ENCODE data around the gene OPRD1.
A peak's percentile ranks its signal among the peaks of the same experiment; 100 is the strongest.

Gene OPRD1

DNA sequence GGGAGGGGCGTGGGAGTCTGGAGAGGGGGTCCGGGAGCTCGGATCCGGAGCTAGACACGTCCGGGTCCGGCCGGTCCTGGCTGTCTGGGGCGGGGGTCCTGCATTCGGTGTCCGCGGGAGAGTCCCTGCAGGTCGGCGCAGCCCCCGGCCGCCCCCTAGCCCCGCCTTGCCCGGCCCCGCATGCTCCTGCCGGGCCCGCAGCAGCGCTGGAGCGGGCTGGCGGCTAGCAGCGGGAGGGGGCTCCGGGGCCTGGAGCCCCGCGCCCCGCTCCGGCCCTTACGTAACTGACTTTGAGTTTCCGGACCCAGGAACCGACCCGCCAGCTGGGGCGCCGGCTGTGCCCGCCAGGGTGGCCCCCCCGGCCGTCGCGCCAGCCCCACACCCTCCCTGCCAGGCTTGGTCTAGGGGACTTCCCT lies 75.5 kb downstream of the OPRD1 start:
- TF ChIP-seq BACH2 (CRISPR knock-in tag; IDR thresholded peaks at IDR 0.05; ENCODE audit: borderline replicate concordance) (no peak), SNAI2 (CRISPR knock-in tag; IDR thresholded peaks at IDR 0.05) (no peak), CSDC2 (CRISPR knock-in tag; IDR thresholded peaks at IDR 0.05) (no peak), ZNF70 (CRISPR knock-in tag; IDR thresholded peaks at IDR 0.05) (no peak), OSR1 (CRISPR knock-in tag; IDR thresholded peaks at IDR 0.05) (no peak), ZC3H10 (CRISPR knock-in tag; IDR thresholded peaks at IDR 0.05) (no peak), TOX (CRISPR knock-in tag; IDR thresholded peaks at IDR 0.05; ENCODE audit: borderline replicate concordance) (no peak)
- TF ChIP-seq, protein P1, sequence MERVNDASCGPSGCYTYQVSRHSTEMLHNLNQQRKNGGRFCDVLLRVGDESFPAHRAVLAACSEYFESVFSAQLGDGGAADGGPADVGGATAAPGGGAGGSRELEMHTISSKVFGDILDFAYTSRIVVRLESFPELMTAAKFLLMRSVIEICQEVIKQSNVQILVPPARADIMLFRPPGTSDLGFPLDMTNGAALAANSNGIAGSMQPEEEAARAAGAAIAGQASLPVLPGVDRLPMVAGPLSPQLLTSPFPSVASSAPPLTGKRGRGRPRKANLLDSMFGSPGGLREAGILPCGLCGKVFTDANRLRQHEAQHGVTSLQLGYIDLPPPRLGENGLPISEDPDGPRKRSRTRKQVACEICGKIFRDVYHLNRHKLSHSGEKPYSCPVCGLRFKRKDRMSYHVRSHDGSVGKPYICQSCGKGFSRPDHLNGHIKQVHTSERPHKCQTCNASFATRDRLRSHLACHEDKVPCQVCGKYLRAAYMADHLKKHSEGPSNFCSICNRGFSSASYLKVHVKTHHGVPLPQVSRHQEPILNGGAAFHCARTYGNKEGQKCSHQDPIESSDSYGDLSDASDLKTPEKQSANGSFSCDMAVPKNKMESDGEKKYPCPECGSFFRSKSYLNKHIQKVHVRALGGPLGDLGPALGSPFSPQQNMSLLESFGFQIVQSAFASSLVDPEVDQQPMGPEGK (CRISPR knock-in tag; IDR thresholded peaks at IDR 0.05; ENCODE audit: borderline replicate concordance) = no peak
- TF ChIP-seq, protein P2, sequence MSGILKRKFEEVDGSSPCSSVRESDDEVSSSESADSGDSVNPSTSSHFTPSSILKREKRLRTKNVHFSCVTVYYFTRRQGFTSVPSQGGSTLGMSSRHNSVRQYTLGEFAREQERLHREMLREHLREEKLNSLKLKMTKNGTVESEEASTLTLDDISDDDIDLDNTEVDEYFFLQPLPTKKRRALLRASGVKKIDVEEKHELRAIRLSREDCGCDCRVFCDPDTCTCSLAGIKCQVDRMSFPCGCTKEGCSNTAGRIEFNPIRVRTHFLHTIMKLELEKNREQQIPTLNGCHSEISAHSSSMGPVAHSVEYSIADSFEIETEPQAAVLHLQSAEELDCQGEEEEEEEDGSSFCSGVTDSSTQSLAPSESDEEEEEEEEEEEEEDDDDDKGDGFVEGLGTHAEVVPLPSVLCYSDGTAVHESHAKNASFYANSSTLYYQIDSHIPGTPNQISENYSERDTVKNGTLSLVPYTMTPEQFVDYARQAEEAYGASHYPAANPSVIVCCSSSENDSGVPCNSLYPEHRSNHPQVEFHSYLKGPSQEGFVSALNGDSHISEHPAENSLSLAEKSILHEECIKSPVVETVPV (CRISPR knock-in tag; IDR thresholded peaks at IDR 0.05) = no peak
- ATAC-seq = peak; percentile 50

DNA sequence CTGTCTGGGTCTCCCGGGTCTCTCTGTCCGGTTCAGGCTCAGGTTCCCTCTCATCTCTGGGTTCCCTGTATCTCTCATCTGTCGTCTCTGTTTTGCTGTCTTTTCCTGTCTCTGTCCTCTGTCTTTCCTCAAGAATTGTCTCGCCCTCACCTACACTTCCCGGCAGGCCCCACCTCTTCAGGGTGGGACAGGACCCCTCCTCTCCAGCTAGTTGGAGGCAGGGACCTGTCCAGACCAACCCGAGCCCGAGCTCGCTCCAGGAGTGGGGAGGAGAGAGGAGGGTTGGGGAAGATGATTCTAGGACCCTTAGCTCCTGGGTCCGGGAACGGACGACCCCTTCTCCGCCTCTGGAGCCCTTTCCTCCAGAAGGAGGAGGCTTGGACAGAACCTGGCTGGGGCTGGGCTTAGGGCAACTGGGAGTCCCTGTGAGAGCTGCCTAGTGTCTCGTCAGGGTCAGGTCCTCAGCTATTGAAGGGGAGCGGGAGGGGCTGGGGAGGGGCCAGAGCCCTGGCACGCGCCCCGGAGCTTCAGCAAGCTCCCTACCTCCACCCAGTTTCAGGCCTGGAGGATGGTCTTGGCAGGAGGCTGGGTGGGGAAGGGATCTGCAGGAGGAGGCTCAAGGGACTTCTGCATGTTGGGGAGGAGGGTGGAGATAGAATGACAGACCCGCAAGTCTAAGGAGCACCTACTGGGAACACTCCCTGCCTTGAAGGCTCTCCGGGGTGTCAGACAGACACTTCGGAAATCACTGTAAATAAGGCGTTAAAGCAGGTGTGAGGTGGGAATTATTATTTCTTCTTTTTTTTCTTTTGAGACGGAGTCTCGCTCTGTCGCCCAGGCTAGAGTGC lies 76.1 kb downstream of the OPRD1 start:
- ATAC-seq = no peak
- no peak for TF ChIP-seq ISL1 (CRISPR knock-in tag; IDR thresholded peaks at IDR 0.05)
- no peak for TF ChIP-seq ESRRG (CRISPR knock-in tag; IDR thresholded peaks at IDR 0.05)
- TF ChIP-seq, protein P3, sequence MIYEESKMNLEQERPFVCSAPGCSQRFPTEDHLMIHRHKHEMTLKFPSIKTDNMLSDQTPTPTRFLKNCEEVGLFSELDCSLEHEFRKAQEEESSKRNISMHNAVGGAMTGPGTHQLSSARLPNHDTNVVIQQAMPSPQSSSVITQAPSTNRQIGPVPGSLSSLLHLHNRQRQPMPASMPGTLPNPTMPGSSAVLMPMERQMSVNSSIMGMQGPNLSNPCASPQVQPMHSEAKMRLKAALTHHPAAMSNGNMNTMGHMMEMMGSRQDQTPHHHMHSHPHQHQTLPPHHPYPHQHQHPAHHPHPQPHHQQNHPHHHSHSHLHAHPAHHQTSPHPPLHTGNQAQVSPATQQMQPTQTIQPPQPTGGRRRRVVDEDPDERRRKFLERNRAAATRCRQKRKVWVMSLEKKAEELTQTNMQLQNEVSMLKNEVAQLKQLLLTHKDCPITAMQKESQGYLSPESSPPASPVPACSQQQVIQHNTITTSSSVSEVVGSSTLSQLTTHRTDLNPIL (CRISPR knock-in tag; IDR thresholded peaks at IDR 0.05; ENCODE audit: low read depth) = no peak
- TF ChIP-seq, protein P4, sequence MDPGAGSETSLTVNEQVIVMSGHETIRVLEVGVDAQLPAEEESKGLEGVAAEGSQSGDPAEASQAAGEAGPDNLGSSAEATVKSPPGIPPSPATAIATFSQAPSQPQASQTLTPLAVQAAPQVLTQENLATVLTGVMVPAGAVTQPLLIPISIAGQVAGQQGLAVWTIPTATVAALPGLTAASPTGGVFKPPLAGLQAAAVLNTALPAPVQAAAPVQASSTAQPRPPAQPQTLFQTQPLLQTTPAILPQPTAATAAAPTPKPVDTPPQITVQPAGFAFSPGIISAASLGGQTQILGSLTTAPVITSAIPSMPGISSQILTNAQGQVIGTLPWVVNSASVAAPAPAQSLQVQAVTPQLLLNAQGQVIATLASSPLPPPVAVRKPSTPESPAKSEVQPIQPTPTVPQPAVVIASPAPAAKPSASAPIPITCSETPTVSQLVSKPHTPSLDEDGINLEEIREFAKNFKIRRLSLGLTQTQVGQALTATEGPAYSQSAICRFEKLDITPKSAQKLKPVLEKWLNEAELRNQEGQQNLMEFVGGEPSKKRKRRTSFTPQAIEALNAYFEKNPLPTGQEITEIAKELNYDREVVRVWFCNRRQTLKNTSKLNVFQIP (CRISPR knock-in tag; IDR thresholded peaks at IDR 0.05; ENCODE audit: borderline replicate concordance, low read depth) = no peak

DNA sequence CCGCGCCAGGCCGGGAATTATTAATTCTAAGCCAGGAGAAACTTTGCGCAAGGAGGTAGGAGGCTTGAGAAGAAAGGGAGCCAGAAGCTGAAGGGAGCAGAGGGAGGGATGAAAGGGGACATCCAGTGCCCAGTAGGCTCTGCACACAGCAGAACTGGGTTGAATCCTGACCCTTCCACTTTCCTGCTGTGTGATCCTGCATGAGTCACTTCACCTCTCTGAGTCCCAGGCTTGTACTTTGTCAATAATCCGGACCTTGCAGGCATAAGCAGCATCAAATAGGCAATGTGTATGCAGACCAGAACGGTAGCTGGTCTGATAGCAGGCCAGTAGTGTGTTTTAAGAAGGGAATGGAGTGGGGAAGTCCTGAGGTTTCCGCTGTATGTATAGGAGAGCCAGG lies 76.9 kb downstream of the OPRD1 start:
- no peak for ATAC-seq

DNA sequence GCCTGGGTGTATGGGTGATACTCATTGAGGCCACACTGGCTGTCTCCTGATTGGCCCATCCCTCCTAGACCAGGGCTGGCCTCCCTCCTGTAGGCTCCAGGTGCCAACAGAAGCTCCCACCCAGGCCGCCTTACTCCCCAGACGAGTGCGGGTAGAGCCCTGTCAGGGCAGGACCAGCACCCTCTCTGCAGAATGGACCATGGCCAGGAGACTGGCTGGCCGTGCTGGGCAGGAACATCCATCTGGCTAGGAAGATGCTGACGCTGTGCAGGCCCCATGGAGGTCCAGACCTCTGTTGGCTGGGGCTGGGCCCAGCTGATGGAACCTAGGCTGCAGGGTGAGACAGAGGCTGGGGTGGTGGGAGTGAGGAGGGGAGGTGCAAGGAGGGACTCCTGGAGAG lies 77.4 kb downstream of the OPRD1 start:
- no peak for ATAC-seq
- TF ChIP-seq, protein P4 (CRISPR knock-in tag; IDR thresholded peaks at IDR 0.05; ENCODE audit: borderline replicate concordance, low read depth) = no peak
- TF ChIP-seq ARNTL (CRISPR knock-in tag; IDR thresholded peaks at IDR 0.05; ENCODE audit: borderline replicate concordance, low read depth) (no peak), TOX (CRISPR knock-in tag; IDR thresholded peaks at IDR 0.05; ENCODE audit: borderline replicate concordance) (no peak), ZFP3 (CRISPR knock-in tag; IDR thresholded peaks at IDR 0.05) (no peak), SNAI2 (CRISPR knock-in tag; IDR thresholded peaks at IDR 0.05) (no peak), ZNF565 (CRISPR knock-in tag; conservative IDR thresholded peaks at IDR 0.05; ENCODE audit: low read depth) (no peak), CSDC2 (CRISPR knock-in tag; IDR thresholded peaks at IDR 0.05) (no peak)
- TF ChIP-seq, protein P1 (CRISPR knock-in tag; IDR thresholded peaks at IDR 0.05; ENCODE audit: borderline replicate concordance) = no peak

More for the DNA sequence above, 76.9 kb downstream of the OPRD1 start:
- TF ChIP-seq, protein P5, sequence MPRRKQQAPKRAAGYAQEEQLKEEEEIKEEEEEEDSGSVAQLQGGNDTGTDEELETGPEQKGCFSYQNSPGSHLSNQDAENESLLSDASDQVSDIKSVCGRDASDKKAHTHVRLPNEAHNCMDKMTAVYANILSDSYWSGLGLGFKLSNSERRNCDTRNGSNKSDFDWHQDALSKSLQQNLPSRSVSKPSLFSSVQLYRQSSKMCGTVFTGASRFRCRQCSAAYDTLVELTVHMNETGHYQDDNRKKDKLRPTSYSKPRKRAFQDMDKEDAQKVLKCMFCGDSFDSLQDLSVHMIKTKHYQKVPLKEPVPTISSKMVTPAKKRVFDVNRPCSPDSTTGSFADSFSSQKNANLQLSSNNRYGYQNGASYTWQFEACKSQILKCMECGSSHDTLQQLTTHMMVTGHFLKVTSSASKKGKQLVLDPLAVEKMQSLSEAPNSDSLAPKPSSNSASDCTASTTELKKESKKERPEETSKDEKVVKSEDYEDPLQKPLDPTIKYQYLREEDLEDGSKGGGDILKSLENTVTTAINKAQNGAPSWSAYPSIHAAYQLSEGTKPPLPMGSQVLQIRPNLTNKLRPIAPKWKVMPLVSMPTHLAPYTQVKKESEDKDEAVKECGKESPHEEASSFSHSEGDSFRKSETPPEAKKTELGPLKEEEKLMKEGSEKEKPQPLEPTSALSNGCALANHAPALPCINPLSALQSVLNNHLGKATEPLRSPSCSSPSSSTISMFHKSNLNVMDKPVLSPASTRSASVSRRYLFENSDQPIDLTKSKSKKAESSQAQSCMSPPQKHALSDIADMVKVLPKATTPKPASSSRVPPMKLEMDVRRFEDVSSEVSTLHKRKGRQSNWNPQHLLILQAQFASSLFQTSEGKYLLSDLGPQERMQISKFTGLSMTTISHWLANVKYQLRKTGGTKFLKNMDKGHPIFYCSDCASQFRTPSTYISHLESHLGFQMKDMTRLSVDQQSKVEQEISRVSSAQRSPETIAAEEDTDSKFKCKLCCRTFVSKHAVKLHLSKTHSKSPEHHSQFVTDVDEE (CRISPR knock-in tag; IDR thresholded peaks at IDR 0.05) = no peak
- TF ChIP-seq TCF4 (CRISPR knock-in tag; IDR thresholded peaks at IDR 0.05; ENCODE audit: borderline replicate concordance) (no peak), BACH2 (CRISPR knock-in tag; IDR thresholded peaks at IDR 0.05; ENCODE audit: borderline replicate concordance) (no peak), ZFP3 (CRISPR knock-in tag; IDR thresholded peaks at IDR 0.05) (peak; percentile 44; the same call in 1 of the 2 replicates)

All from SK-N-SH treated with all-trans-retinoic acid at 6 μM for 48 hours (cell line).